H1 (cell line): ENCODE measurements around the gene CAMK2B. TPM values are rescaled to one million over a fixed set of nuclear protein-coding genes. Genes with fewer than 3 reads are reported as not detected.

ENCODE experiments used
- CTCF ChIA-PET: fragments of 300-600 bp; sonication (Branson Sonifier 250); formaldehyde crosslinking; loops from one replicate; lab custom pipeline; 2021; ENCODE audit not compliant: partially characterized antibody; lab: Charles Lee
- POLR2A ChIA-PET: fragments of 300-600 bp; sonication (Branson Sonifier 250); formaldehyde crosslinking; loops from one replicate; lab custom pipeline; 2021; ENCODE audit warnings: inconsistent platforms; ENCODE audit not compliant: partially characterized antibody; lab: Charles Lee
- DNase-seq, 2 experiments: peaks; one replicate each; pipeline versions ENCODE4 v3.0.0 to v3.0.0-alpha.2; 2010 to 2022; ENCODE audit warnings: low spot score in 2 of 2, low read depth in 1 of 2, mixed read lengths in 1 of 2
- FAIRE-seq: peaks from 2 replicates; lab custom pipeline; 2011; peaks lifted over from hg19 to GRCh38; lab: Jason Lieb, UNC
- H2AFZ ChIP-seq: 2 replicates; pipeline ENCODE4 v1.8.1; 2012; ENCODE audit warnings: low read length, inconsistent platforms
- H2AK5ac ChIP-seq: 2 replicates; pipeline ENCODE4 v1.6.1; 2013; ENCODE audit warnings: low read depth, low read length
- H2BK120ac ChIP-seq: replicated peaks from 2 replicates; pipeline ENCODE3; 2013; ENCODE audit warnings: low read depth, low read length, inconsistent platforms
- H2BK12ac ChIP-seq: 2 replicates; pipeline ENCODE4 v1.6.1; 2013; ENCODE audit warnings: low read depth, low read length
- H2BK15ac ChIP-seq: 2 replicates; pipeline ENCODE4 v1.6.1; 2013; ENCODE audit warnings: low read length
- H2BK20ac ChIP-seq: 2 replicates; pipeline ENCODE4 v1.6.1; 2013; ENCODE audit warnings: low read length
- H2BK5ac ChIP-seq: 2 replicates; pipeline ENCODE4 v1.6.1; 2013; ENCODE audit warnings: low read depth, low read length
- H3K14ac ChIP-seq: 2 replicates; pipeline ENCODE4 v1.6.1; 2013; ENCODE audit warnings: inconsistent platforms; ENCODE audit not compliant: insufficient read length
- H3K18ac ChIP-seq: 2 replicates; pipeline ENCODE4 v1.6.1; 2013; ENCODE audit warnings: low read length; ENCODE audit errors: extremely low read depth
- H3K23ac ChIP-seq: 2 replicates; pipeline ENCODE4 v1.6.1; 2013; ENCODE audit warnings: inconsistent platforms; ENCODE audit not compliant: insufficient read length
- H3K23me2 ChIP-seq: 2 replicates; pipeline ENCODE4 v1.6.1; 2013; ENCODE audit warnings: low read depth, low read length
- H3K27ac ChIP-seq: 2 replicates; pipeline ENCODE4 v1.6.1; 2011; ENCODE audit warnings: low read depth, low read length, inconsistent platforms
- H3K27me3 ChIP-seq, 4 experiments: replicated peaks in 1 of 4; 1 replicate in 1 of 4; 2 replicates in 3 of 4; pipeline versions ENCODE4 v1.6.1 to v1.8.1; 2011 to 2013; ENCODE audit warnings: low read length in 3 of 4, mild to moderate bottlenecking in 3 of 4, inconsistent platforms in 2 of 4, mixed read lengths in 2 of 4, moderate library complexity in 1 of 4; ENCODE audit not compliant: control insufficient read depth in 3 of 4, insufficient read depth in 3 of 4; ENCODE audit errors: extremely low read depth in 1 of 4
- H3K36me3 ChIP-seq, 4 experiments: 2 replicates each; pipeline versions ENCODE4 v1.6.1 to v1.8.1; 2011 to 2013; ENCODE audit warnings: mild to moderate bottlenecking in 4 of 4, low read length in 3 of 4, moderate library complexity in 2 of 4, control low read depth in 1 of 4, inconsistent platforms in 1 of 4; ENCODE audit not compliant: insufficient read depth in 4 of 4, control insufficient read depth in 2 of 4
- H3K4ac ChIP-seq: replicated peaks from 2 replicates; pipeline ENCODE3; 2013; ENCODE audit warnings: low read length, low read depth, mixed read lengths, inconsistent platforms; ENCODE audit not compliant: insufficient read length
- H3K4me1 ChIP-seq, 4 experiments: replicated peaks in 1 of 4; 1 replicate in 1 of 4; 2 replicates in 3 of 4; pipeline versions ENCODE4 v1.6.1 to v1.8.1; 2011 to 2013; ENCODE audit warnings: low read length in 3 of 4, inconsistent platforms in 2 of 4, mixed read lengths in 1 of 4; ENCODE audit not compliant: insufficient read depth in 4 of 4, control insufficient read depth in 3 of 4
- H3K4me2 ChIP-seq, 2 experiments: 2 replicates each; pipeline versions ENCODE4 v1.6.1 to v1.8.1; 2011 to 2013; ENCODE audit warnings: low read depth in 2 of 2, low read length in 2 of 2, control low read depth in 1 of 2, inconsistent platforms in 1 of 2, mild to moderate bottlenecking in 1 of 2; ENCODE audit not compliant: insufficient read depth in 1 of 2
- H3K4me3 ChIP-seq, 4 experiments: fragments of 200-600, 300-600 bp in 1 of 4; sonication (generic), shearing (Covaris generic), sonication (Bioruptor Twin) in 1 of 4; 2 replicates each; pipeline versions ENCODE4 v1.5.1 to v1.8.1; 2011 to 2016; ENCODE audit warnings: low read length in 4 of 4, low read depth in 3 of 4, control low read depth in 2 of 4, inconsistent platforms in 2 of 4, mild to moderate bottlenecking in 2 of 4, mixed read lengths in 1 of 4, moderate library complexity in 1 of 4; ENCODE audit not compliant: insufficient read depth in 2 of 4; ENCODE audit errors: extremely low read depth in 1 of 4
- H3K56ac ChIP-seq: replicated peaks from 2 replicates; pipeline ENCODE3; 2013; ENCODE audit warnings: low read depth, mild to moderate bottlenecking, mixed read lengths, low read length, inconsistent platforms; ENCODE audit not compliant: insufficient read length
- H3K79me1 ChIP-seq: 2 replicates; pipeline ENCODE4 v1.6.1; 2013; ENCODE audit warnings: low read depth, low read length, control low read depth
- H3K79me2 ChIP-seq, 2 experiments: 2 replicates each; pipeline versions ENCODE4 v1.6.1 to v1.8.1; 2012 to 2013; ENCODE audit warnings: low read length in 2 of 2, mild to moderate bottlenecking in 2 of 2, inconsistent platforms in 1 of 2; ENCODE audit not compliant: insufficient read depth in 2 of 2, control insufficient read depth in 1 of 2
- H3K9ac ChIP-seq, 4 experiments: replicated peaks in 1 of 4; 1 replicate in 1 of 4; 2 replicates in 3 of 4; pipeline versions ENCODE4 v1.6.1 to v1.8.1; 2011 to 2013; ENCODE audit warnings: low read depth in 3 of 4, low read length in 3 of 4, control low read depth in 2 of 4, mild to moderate bottlenecking in 2 of 4, moderate library complexity in 2 of 4, inconsistent platforms in 1 of 4; ENCODE audit errors: extremely low read depth in 1 of 4
- H3K9me3 ChIP-seq, 2 experiments: 2 replicates each; pipeline versions ENCODE4 v1.6.1 to v1.8.1; 2012 to 2013; ENCODE audit warnings: mild to moderate bottlenecking in 2 of 2, moderate library complexity in 2 of 2, control low read depth in 1 of 2, inconsistent platforms in 1 of 2, low read depth in 1 of 2, low read length in 1 of 2, mixed read lengths in 1 of 2; ENCODE audit not compliant: insufficient read depth in 2 of 2
- H4K20me1 ChIP-seq, 2 experiments: replicated peaks in 1 of 2; 2 replicates each; pipeline versions ENCODE3 to v1.8.1; 2011 to 2013; ENCODE audit warnings: inconsistent platforms in 2 of 2, low read length in 2 of 2, mild to moderate bottlenecking in 1 of 2; ENCODE audit not compliant: insufficient read depth in 2 of 2, control insufficient read depth in 1 of 2
- H4K5ac ChIP-seq: 2 replicates; pipeline ENCODE4 v1.6.1; 2013; ENCODE audit warnings: low read length, low read depth, mixed read lengths, inconsistent platforms; ENCODE audit not compliant: insufficient read length
- H4K8ac ChIP-seq: 2 replicates; pipeline ENCODE4 v1.8.0; 2013; ENCODE audit warnings: mild to moderate bottlenecking, moderate library complexity, low read length, inconsistent platforms; ENCODE audit not compliant: insufficient read depth; ENCODE audit errors: extremely low read depth
- H4K91ac ChIP-seq: replicated peaks from 2 replicates; pipeline ENCODE3; 2013; ENCODE audit warnings: low read length, mixed read lengths, inconsistent platforms; ENCODE audit not compliant: insufficient read length
- CHD2 ChIP-seq: IDR thresholded peaks from 2 replicates; pipeline ENCODE4 v1.6.1; 2012; ENCODE audit warnings: low read length, improper control_type of control experiment
- KDM1A ChIP-seq: fragments of 200-600, 300-600 bp; sonication (generic); IDR thresholded peaks from 2 replicates; pipeline ENCODE4 v1.7.1; 2016; ENCODE audit warnings: mild to moderate bottlenecking, low read length, borderline replicate concordance
- SIN3A ChIP-seq, 2 experiments: IDR thresholded peaks in 1 of 2; conservative IDR thresholded peaks in 1 of 2; 2 replicates each; pipeline ENCODE4 v1.6.1; 2011 to 2012; ENCODE audit warnings: low read length in 2 of 2, improper control_type of control experiment in 1 of 2, low read depth in 1 of 2, mild to moderate bottlenecking in 1 of 2
- SP4 ChIP-seq: IDR thresholded peaks from 2 replicates; pipeline ENCODE4 v1.6.1; 2012; ENCODE audit warnings: low read length, inconsistent platforms
- WGBS, 2 experiments: shearing (Covaris generic) in 1 of 2; methylation state at CpG; one replicate each; pipeline versions ENCODE4 v1.1.6 to v1.1.7; 2013 to 2015; ENCODE audit warnings: low lambda C conversion rate in 2 of 2, mixed read lengths in 2 of 2, inconsistent platforms in 1 of 2, low coverage in 1 of 2, missing lambda C conversion rate in 1 of 2; ENCODE audit not compliant: insufficient replicate concordance in 2 of 2, insufficient coverage in 1 of 2, insufficient read length in 1 of 2; ENCODE audit errors: extremely low coverage in 1 of 2, missing lambda C conversion rate in 1 of 2; 5-methylcytosine and 5-hydroxymethylcytosine counted together
- polyA plus RNA-seq, 7 experiments: library from polyadenylated mRNA; depleted of rRNA in 3 of 7; stranded (reverse) in 5 of 7; unstranded in 2 of 7; fragments of >200 nt in 5 of 7; fragments of 200-250 nt in 2 of 7; gene quantifications; 1 replicate in 5 of 7; 2 replicates in 1 of 7; 4 replicates in 1 of 7; pipeline versions ENCODE4 v1.2.1 to v1.2.3, GENCODE V29; 2011 to 2013; ENCODE audit warnings: missing spikeins in 2 of 7, mixed read lengths in 2 of 7
- total RNA-seq: library from RNA; stranded (reverse); fragmentation: NEBNext Ultra II Directional; extraction: Animal tissue kit (Norgen Biotek cat#: 25700); gene quantifications from 2 replicates; pipeline ENCODE4 v1.2.1, GENCODE V29; 2021
- TF ChIP-seq, protein P1 (sequence below): IDR thresholded peaks from 2 replicates; pipeline ENCODE4 v1.6.1; 2012; ENCODE audit warnings: inconsistent platforms
- TF ChIP-seq, protein P2 (sequence below): IDR thresholded peaks from 2 replicates; pipeline ENCODE4 v1.6.1; 2012; ENCODE audit warnings: inconsistent platforms

The CAMK2B gene
- total and polyA plus RNA-seq, 2 of the 8 experiments (the other 6 are each of a cell fraction or from before 2014, with no cell fraction given), result 0.05 to 0.15 TPM

DNA sequence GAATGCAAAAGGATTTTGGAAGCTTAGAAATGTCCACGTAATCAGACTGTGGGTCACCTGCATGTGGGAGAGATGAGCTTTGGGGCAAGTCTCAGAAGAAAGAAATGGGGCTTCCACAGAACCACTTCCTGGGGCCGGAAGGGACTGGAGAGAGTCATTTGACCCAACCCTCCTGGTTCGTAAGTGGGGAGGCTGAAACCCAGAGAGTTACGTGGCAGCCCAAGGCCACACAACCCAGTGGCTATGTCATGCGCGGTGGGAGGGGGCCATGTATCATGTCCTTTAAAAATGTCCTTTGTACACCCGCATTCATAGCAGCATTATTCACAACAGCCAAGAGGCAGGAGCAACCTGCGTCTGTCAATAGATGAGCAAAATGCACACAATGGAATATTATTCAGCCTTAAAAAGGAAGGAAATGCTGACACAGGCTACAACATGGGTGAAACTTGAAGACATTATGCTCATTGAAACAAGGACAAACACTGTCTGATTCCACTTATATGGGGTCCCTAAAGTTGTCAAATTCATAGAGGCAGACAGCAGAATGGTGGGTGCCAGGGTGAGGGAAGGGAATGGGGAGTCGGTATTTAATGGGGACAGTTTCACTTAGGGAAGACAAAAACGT, 15.1 kb downstream of the CAMK2B start:
- Histone ChIP-seq H3K14ac (no peak overlapping the region), H2BK5ac (no peak overlapping the region), H2BK20ac (no peak overlapping the region), H3K23ac (no peak overlapping the region), H3K9ac (no peak overlapping the region), H3K4me3 (peak overlapping the region; percentile 31 to 57 (median 42); a peak in 7 of 8 replicates), H2AFZ (no peak overlapping the region), H4K8ac (no peak overlapping the region), H3K79me2 (no peaks in the 10 kb centered on the region), H3K18ac (no peak overlapping the region), H2BK120ac (no peak overlapping the region), H3K4me2 (peak overlapping the region; percentile 86 to 87; a peak in 3 of 4 replicates), H3K9me3 (no peaks in the 10 kb centered on the region), H3K36me3 (no peaks in the 10 kb centered on the region), H3K27ac (no peak overlapping the region), H2AK5ac (no peak overlapping the region), H3K79me1 (no peaks in the 10 kb centered on the region), H4K5ac (no peak overlapping the region), H3K4me1 (peaks cover 0 to 8% (median 6%) of the 10 kb centered on the region in 4 experiments; a peak in 4 of 7 replicates), H3K23me2 (peaks cover 8% of the 10 kb centered on the region; the same call in 1 of the 2 replicates), H4K91ac (no peak overlapping the region), H4K20me1 (peaks cover 0 to 1% of the 10 kb centered on the region in 2 experiments), H3K56ac (no peak overlapping the region), H3K27me3 (peaks cover 16 to 31% (median 28%) of the 10 kb centered on the region in 4 experiments; a peak in 6 of 7 replicates), H2BK12ac (no peak overlapping the region), H3K4ac (no peak overlapping the region), H2BK15ac (no peak overlapping the region)
- ChIA-PET CTCF (interaction anchor here (1.2 to 3.4 kb wide), 4 partner anchors 13 to 412 kb away, joined by 3 to 37 read pairs (median 8); no protein-coding TSS in a partner anchor), POLR2A (interaction anchor here (0.6 kb wide), 2 partner anchors 9 to 18 kb away, joined by 3 to 4 read pairs; no protein-coding TSS in a partner anchor)
- FAIRE-seq (no peak), DNase-seq (no peak)
- TF ChIP-seq SIN3A (conservative IDR thresholded peaks at IDR 0.05 in 1 of 2, IDR thresholded peaks at IDR 0.05 in 1 of 2; ENCODE audit: low read depth in 1 of 2, low read length in 2 of 2) (no peak), CHD2 (no peak), KDM1A (no peak), SP4 (no peak)
- TF ChIP-seq, protein P1, sequence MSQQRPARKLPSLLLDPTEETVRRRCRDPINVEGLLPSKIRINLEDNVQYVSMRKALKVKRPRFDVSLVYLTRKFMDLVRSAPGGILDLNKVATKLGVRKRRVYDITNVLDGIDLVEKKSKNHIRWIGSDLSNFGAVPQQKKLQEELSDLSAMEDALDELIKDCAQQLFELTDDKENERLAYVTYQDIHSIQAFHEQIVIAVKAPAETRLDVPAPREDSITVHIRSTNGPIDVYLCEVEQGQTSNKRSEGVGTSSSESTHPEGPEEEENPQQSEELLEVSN, result no peak
- TF ChIP-seq, protein P2, sequence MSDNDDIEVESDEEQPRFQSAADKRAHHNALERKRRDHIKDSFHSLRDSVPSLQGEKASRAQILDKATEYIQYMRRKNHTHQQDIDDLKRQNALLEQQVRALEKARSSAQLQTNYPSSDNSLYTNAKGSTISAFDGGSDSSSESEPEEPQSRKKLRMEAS, result no peak
- WGBS, 2 experiments, result 84% methylated on average over 10 of the region's 10 CpGs; no CpG with 5 or more reads in 1 of the 2 experiments
